Activated CD4-positive, alpha-beta T cell treated with anti-CD3 and anti-CD28 coated beads, Interleukin-2, amount 50 U/mL, for 16 hours (primary cell): ENCODE results near the gene PITPNM3.
A peak's percentile ranks its signal among the peaks of the same experiment; 100 is the strongest.

Experiments
- DNase-seq: peaks from one replicate; pipeline ENCODE4 v3.0.0-alpha.2; 2020

PITPNM3 gene

GRCh38 chr17:6476076-6476809, 80.1 kb downstream of the PITPNM3 start:
- DNase-seq: no peak

DNA sequence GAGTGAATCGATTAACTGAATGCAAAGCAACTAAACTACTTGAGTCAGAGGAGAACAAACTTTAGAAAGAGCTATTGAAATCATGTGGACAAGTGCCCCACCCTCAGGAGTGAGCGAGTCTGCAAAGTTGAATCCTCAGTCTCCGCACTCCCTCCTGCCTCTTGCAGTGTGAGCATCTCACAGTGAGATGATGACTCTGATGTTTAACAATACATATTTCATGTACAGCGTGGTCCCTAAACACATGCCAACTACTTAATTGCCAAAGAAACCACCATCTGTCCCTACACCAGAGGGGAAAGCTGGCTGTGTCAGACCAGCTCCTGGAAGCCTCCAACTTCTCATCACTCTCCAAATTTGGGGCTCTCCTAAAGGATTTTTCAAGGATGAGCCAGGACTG, 80.9 kb downstream of the PITPNM3 start:
- no peak for DNase-seq

DNA sequence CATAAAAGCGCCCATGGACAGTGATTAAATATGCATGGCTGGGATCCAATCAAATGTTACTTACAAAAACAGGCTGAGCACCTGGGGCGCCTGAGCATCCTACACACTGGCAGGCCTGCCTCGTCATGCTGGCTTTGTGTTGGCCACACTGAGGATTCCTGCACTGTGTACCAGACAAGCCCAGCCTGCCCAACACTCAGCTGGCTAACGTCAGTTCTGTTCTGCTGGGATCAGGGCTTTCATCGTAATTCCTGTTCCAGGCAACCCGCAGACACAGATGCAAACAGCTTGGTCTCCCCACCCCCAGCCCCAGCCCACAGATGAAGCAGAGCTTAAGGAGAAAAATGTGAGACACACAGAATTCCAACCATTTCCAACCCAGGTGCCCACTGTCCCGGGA, 81.4 kb downstream of the PITPNM3 start:
- no peak for DNase-seq

DNA sequence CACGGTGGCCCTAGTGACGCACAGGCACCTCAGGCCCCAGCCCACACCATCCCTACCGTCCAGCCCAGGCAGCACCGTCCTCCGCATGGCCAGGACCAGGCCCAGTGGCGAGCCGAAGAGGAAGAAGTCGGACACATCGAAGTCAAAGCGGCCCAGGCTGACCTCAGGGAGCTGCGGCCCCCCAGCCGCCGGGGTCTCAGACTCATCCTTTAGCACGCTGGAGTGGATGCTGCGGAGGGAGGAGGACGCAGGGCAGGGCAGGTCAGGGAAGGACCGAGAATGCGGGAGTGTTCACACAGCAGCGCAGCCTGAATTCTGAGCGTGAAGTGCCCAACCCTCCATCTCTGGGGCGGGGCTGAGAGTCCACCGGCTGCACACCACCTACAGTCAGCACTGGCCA, 82.0 kb downstream of the PITPNM3 start:
- DNase-seq: no peak

- DNase-seq: peak; percentile 65
These were observed 83.1 kb downstream of the PITPNM3 start for GRCh38 chr17:6473128-6473767.

DNA sequence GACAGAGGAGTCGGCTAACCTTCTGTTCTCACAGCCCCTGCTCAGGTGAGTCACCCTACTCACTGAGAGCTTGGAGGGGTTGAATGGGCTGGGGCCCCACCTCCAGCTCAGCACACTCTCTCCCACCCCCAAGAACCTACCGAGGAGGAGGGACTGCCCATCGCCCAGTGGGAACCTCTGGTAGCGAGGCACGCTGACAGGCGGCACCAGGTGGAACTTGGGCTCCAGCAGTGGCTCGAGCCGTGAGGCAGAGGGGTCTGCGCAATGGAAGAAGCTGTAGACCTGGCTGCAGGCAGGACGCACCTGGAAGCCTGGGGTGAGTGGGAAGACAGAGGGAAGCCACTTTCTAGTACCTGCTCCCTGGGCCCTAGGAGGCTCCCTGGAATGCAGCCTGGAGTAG, 83.8 kb downstream of the PITPNM3 start:
- DNase-seq: no peak

DNA sequence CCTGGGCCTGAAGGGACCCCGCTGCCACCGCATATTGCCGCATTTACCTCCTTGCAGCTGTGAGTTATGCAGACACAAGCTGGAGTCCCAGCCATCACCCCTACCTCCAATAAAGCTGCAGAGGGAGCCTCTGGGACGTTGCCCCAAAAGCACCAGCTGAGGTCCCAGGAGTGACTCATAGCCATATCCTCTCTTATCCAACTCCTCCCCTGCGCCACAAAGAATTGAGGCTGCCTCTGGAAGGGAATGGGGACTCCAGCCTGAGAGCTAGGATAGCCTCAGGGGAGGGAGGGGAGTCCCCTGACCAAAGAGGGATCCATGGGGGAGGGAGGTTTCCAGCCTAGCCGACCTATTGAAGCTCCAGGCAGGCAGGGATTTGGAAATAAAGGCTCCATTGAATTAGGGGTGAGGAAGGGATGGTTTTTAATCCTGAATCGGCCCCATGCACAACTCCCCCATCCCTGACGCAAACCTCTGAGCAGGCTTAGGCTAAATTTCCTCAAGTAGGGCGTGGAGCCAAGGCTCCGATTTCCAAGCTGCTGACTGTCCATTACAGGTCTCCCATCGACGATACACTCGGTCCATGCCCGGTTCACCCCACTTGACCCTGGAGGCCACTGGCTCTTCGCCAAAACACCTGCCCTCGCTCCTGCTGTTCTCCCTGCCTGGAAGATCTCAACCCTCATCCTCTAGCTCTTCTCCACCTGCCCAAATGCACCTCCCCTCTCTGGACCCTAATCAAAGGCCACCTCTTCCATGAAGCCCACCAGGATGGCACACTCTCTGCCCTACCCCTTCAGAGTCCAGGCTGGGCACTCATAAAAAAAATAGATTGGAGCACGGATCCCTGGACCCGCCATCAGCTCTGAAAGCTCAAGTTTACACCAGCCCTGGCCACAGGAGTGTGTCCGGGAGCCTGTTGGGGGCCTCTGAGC, 84.6 kb downstream of the PITPNM3 start:
- no peak for DNase-seq

DNA sequence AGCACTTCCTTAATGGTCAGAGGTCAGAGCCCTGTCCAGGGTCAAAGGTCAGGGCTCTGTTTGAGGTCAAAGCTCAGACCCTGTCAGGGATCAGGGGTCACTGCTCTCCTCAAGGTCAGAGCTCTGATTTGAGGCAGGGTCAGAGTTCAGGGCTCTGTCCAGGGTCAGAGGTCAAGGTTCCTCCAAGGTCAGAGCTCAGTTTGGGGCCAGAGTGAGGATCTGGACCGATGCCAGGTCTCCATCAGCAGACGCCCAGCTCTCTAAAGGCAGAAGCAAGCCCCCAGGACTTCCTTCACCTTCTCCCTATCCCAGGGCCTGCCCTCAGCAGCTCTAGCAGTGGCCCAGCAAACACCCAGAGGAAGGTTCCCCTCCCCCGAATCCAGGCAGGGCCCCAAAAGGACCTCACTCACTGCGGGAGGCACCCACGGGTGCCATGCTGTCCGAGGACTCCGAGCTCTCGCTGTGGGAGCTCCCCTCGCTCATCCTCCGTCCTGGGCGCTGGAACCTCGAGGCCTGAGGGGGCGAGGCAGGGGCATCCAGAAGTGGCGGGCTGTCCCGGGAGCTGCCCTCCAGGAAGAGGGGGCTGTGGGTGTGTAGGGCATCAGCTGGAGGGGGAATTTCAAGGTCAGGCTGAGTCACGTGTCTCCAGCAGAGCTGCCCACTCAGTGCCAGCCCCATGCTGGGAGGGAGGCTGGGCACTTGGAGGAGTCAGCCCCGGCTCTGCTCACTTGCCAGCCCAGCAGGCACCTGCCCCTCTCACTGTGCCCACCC, 85.4 kb downstream of the PITPNM3 start:
- no peak for DNase-seq

GRCh38 chr17:6470146-6470718, 86.1 kb downstream of the PITPNM3 start:
- no peak for DNase-seq

DNA sequence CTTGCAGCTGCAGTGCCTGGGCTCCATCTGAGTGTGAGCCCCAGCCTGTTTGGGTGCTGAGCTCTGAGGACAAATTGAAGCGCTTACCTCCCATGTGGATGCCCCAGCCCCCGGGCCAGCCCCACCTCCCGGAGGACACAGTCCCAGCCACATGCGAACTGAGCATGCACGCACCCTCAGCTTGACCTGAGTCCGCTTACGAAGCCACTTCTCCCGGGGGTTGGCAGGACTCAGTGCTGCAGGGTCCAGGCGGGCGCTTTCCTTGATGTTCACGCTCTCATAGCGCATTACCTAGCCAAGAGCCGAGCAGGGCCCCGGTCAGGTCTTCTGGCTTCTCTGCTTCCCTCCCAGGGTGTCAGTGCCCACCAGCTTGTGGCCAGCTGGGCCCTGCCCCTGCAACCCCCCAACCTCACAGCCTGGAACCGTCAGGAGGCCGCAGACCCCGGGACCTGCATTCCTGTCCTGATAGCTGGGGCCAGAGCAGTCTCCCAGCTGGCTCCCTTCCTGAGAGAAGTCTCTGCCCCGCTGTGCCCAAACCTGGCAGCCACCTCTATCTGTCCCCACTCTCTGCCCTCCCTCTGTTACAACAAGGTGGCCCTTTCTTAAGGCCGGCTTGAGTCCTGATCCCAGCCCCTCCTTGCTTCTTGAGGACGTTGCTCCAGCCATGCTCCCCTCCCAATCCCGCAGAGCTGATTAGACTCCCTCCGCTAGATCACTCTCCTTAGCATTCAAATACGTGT, 88.1 kb downstream of the PITPNM3 start:
- DNase-seq: no peak

DNA sequence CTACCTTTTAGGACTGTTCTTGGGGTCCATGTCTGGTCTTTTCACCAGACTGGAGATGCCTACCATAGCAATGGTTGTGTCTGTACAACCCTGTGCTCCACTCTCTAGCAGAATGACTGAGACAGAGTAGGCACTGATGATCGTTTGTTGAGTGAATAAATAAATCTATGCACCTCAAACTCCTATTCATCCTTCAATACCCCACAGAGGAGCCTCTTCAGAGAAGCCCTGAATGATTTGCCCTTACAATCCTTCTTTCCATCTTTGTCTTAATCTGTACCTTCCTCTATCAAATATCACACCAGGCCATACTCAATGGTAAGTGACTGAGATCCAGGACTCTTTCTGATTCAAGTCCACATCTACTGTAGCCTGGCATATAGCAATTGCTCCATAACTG, 88.8 kb downstream of the PITPNM3 start:
- no peak for DNase-seq

GRCh38 chr17:6465206-6466003, 91.0 kb downstream of the PITPNM3 start:
- DNase-seq: no peak

DNA sequence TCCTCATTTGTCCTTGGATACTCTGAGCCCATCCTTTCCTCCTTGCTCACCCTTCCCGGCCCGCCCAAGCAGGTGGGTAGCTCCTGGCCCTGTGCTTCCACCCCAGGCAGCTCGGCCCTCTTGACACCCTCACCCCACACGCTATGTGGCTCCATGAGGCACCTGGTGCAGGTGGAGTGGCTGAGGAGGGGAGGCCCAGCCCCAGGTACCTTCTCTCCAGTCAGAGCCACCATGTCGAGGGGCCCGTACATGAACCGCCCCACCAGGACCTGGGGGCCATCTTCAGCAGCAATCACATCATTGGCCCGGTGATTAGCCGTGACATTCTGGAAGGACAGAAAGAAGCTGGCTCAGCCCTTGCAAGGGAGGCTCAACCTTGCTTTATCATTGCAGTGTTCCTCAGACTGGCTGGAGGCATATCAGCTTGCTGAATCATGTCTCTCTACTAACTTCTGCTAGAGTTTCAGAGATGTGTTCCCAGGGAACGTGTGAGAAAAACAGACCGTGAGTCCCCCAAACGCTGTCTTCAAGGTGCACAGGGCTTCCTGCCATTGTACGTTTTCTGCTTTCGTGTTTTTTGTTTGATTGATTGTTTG, 91.8 kb downstream of the PITPNM3 start:
- DNase-seq: no peak

DNA sequence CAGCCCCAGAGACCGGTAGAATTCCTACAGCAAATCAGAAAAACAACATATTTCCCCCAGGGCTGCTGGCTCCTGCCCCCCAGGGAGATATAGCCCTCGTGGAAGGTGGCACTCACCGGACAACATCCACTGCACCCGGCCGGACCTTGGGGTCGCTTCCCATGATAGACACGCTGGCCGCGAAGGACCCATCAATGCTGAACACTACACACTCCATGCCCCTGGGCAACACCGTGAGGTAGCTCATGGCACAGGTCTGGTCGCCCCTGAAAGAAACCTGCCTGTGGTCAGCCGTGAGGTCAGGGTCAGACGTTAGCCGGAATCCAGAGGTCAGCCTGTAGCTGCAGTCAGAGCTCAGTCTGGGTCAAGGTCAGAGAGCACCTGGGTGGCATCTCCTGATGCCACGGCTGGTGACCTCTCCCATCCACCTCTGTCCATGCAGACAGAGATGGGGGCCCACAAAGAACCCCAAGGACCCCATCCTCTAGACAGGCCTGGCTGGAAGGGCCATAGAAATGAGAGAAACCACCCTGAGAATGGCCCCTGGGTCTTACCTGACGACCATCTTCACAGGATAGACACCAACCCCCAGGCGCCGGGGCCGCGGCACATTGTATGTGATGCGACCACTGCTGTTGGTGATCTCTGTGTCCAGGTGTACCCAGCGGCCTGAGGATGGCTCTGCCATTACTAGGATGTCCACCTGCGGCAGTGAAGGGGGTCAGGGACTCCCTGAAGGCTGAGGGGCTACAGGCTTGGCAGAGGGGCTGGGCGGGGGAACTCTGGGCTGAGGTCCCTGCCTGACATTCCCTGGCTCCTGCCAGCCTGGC, 92.5 kb downstream of the PITPNM3 start:
- no peak for DNase-seq

DNA sequence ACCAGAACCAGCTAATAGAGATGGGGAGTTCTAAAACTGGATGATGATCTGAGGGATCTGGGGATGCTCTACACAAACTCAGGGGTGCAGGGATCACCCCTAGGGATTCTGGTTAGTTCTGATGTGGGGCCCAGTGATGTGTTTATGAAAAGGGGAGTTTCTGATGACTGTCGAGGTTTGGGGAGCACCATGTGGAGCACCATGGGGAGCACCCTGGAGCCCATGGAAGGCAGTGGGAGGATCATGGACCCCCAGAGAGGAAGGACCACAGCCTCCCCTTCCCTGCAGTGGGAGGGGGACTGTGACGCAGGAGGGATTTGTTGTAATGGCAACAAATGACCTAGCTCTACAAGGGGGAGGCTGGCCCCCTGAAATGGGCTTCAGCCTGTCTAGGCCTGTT, 93.7 kb downstream of the PITPNM3 start:
- no peak for DNase-seq

- peak; percentile 43 for DNase-seq
These were observed 94.4 kb downstream of the PITPNM3 start for GRCh38 chr17:6461792-6462524.

- DNase-seq: no peak
These were observed 95.1 kb downstream of the PITPNM3 start for GRCh38 chr17:6461246-6461645.

DNA sequence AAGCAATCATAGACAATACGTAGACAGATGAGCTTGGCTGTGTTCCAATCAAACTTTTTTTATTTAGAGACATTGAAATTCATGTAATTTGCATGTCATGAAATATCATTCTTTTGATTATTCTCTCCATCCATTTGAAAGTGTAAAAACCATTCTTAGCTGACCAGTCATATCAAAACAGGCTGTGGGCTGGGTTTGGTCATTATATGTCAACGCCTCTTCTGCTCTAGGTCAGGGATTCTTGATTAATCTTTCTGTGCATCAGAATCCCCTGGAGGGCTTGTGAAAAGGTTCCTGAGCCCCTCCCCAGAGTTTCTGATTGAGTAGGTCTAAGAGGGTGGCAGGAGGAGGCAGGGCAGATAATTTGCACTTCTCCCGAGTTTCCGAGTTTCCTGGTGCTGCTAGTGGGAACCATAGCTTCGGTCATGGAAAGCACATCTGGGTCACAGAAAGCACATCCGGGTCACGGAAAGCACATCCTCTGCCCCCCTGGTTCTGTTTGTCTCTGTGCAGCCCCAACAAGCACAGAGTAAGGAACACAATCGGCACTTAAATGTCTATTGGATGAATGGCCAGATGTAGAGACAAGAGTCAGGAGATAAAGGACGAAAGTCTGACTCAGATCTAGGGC, 95.7 kb downstream of the PITPNM3 start:
- peak; percentile 18 for DNase-seq
